ENCODE data around the gene PAK5.

The PAK5 gene

DNA sequence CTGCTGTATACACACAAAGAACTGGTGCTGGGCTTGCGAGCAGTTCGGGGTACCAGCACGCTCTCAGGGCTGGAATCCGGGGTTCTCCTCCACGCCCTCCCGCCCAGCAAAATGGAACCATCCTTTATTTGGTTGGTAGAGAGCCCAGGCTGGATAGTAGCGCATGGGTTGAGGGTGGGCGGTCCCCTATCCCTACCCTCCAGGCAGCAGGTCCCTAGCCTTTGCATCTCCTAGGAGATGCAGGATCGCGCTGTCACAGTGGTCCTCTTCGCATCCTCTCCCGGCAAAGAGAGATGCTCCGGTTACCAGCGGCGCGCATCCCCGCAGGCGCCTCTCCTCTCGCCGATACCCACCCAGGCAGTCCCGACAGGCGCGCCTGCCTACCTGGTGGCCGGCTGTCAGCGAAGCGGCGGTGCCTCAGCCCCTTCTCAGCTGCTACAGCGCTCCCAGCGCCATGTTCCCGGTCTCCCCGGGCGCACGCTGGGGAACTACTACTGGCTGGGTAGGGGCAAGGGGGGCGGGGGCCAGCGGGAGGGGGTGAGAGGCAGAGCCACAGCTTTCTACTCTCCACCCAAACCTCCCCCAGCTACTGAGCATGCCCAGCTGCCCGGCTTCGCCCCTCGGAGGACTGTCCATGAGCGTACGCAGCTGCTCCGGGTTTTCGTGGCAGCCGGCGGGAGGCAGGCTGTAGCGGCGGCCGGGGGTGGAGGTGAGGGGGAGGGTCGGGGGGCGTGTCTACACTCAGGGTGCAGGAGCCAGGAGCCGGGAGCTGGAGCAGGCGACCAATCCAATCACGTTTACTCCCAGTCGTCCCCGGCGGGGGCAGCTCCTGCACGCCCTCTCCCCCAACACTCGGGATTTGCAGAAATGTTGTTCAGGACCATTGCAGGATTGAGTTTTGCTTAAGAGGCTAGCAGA is at the start of gene PAK5:
Gene PAK5, minus strand, starts transcription at position 699 of the 918 bp plus-strand sequence. CDS start 194,748 bp downstream, outside the sequence.
- TF ChIP-seq, protein P1, sequence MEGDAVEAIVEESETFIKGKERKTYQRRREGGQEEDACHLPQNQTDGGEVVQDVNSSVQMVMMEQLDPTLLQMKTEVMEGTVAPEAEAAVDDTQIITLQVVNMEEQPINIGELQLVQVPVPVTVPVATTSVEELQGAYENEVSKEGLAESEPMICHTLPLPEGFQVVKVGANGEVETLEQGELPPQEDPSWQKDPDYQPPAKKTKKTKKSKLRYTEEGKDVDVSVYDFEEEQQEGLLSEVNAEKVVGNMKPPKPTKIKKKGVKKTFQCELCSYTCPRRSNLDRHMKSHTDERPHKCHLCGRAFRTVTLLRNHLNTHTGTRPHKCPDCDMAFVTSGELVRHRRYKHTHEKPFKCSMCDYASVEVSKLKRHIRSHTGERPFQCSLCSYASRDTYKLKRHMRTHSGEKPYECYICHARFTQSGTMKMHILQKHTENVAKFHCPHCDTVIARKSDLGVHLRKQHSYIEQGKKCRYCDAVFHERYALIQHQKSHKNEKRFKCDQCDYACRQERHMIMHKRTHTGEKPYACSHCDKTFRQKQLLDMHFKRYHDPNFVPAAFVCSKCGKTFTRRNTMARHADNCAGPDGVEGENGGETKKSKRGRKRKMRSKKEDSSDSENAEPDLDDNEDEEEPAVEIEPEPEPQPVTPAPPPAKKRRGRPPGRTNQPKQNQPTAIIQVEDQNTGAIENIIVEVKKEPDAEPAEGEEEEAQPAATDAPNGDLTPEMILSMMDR (IDR thresholded peaks at IDR 0.05; ENCODE audit: insufficient read depth, low read depth, low read length, missing control alignments) = no peak
- no peak for DNase-seq (ENCODE audit: low read depth)
- no peak within 1 kb of the TSS for H3K4me3 ChIP-seq (ENCODE audit: low read depth, low read length)

DNA sequence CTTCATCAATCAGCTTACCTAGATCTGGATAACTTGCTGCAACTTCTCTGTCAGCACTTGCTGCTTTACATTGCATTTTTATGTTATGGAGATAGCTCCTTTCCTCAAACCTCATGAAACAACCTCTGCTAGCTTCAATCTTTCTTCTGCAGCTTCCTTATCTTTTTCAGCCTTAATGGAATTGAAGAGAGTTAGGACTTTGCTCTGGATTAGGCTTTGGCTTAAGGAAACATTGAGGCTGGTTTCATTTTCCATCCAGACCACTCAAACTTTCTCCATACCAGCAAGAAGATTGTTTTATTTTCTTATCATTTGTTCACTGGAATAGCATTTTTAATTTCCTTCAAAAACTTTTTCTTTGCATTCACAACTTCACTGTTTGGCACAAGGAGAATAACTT is 48.8 kb upstream of the PAK5 start:
- no peak for DNase-seq (ENCODE audit: low read depth)
- H3K4me3 ChIP-seq (ENCODE audit: low read depth, low read length) = no peak overlapping the region
- TF ChIP-seq, protein P1 (IDR thresholded peaks at IDR 0.05; ENCODE audit: insufficient read depth, low read depth, low read length, missing control alignments) = no peak

DNA sequence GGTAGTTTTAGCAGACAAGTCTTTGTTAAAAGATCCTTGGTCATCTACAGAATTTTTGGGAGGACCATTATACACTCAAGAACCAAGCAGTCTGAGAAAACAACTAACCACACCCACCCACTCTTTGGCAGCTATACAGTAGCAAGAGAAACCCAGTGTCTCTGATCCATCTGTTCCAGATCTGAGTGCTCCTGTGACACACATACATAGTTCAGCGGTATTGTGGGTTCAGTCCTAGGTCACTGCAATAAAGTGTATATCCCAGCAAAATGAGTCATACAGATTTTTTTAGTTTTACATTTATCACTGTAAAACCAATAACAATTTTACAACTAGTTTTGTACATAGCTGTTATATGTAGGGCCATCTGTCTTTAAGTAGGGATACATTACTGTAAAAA is 47.4 kb upstream of the PAK5 start:
- DNase-seq (ENCODE audit: low read depth) = peak; percentile 2
- TF ChIP-seq, protein P1 (IDR thresholded peaks at IDR 0.05; ENCODE audit: insufficient read depth, low read depth, low read length, missing control alignments) = no peak

DNA sequence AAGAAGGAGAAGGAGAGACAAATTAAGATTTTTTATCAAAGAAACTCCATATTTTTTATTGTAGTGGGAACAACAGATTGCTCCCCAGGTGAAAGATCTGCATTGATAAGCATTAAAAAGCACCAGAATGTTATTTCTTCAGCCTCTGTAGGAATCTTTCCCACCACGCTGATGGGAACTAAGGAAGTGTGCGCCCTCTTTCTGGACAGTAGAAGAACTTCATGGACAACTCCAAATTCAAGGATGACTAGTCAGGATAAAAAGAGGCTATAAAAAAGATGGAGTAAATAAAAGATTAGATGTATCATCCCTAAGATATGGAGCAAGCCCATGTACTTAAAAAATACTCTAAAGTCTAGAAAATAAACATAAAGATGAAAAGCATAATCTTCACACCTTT is 45.8 kb upstream of the PAK5 start:
- TF ChIP-seq, protein P1 (IDR thresholded peaks at IDR 0.05; ENCODE audit: insufficient read depth, low read depth, low read length, missing control alignments) = no peak
- DNase-seq (ENCODE audit: low read depth) = no peak
- H3K4me3 ChIP-seq (ENCODE audit: low read depth, low read length) = no peak overlapping the region

More for the DNA sequence above, 47.4 kb upstream of the PAK5 start:
- H3K4me3 ChIP-seq (ENCODE audit: low read depth, low read length) = no peak overlapping the region

DNA sequence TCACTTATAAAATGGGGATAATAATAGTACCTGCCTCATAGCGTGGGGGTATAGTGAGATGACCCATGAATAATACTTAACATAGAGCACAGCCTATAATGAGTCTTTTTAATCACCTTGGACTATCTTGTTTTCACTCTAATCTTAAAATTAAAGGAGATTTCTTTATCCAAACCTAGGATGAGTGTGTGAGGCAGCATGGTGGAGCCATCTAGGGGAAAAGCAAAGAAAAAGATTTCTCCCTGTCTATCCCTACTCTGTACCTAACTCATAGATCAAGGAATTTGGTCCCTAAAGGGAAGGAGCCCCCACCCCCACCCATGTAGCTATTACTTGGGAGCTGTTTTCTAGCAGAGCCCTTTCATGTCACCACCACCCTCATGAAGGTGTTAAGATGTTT is 45.2 kb upstream of the PAK5 start:
- DNase-seq (ENCODE audit: low read depth) = no peak

DNA sequence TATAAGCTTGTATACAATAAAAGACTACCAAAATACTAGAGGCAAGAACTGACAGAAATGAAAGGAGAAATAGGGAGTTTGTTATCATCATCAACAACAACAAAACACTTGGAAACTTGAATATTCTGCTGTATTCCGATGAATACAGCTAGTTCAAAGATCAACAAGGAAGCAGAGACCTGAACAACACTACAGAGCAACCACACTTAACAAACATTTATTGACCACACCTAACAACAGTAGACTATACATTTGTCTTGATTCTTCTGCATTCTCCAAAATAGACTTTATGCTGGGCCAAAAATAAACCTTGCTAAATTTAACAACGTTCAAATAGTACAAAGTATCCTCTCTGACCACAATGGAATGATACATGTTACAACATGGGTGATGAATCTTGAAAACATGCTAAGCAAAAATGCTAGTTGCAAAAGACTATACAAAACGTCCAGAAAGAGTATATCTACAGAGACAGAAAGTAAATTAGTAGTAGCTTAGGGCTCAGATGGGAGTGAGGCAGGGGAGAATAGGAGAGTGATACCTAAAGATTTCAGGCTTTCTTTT is 39.1 kb upstream of the PAK5 start:
- no peak for DNase-seq (ENCODE audit: low read depth)
- TF ChIP-seq, protein P1 (IDR thresholded peaks at IDR 0.05; ENCODE audit: insufficient read depth, low read depth, low read length, missing control alignments) = no peak
- H3K4me3 ChIP-seq (ENCODE audit: low read depth, low read length) = no peak overlapping the region

More for the DNA sequence above, 45.2 kb upstream of the PAK5 start:
- TF ChIP-seq, protein P1 (IDR thresholded peaks at IDR 0.05; ENCODE audit: insufficient read depth, low read depth, low read length, missing control alignments) = no peak
- no peak overlapping the region for H3K4me3 ChIP-seq (ENCODE audit: low read depth, low read length)
